ENCODE measurements around the gene CDH13. TPM values are rescaled to one million over a fixed set of nuclear protein-coding genes. Genes with fewer than 3 reads are reported as not detected.

Gene CDH13
- total and polyA plus RNA-seq, 2 experiments from 2014 or later = 1.6 to 4.4 TPM

GRCh38 chr16:83633286-83633685, 1006.5 kb downstream of the CDH13 start:
- Mint-ChIP-seq H3K36me3 (ENCODE audit: low read depth) (no peaks in the 10 kb centered on the region), H3K4me1 (peaks cover 18% of the 10 kb centered on the region), H3K9me3 (no peaks in the 10 kb centered on the region), H3K4me3 (no peak overlapping the region), H3K27me3 (ENCODE audit: insufficient read depth, low read depth, poor library complexity) (peaks cover 5% of the 10 kb centered on the region), H3K27ac (no peak overlapping the region)
- no peak for TF ChIP-seq ZNF331 (CRISPR knock-in tag; IDR thresholded peaks at IDR 0.05; ENCODE audit: low read depth)
- no peak for TF ChIP-seq EZH2phosphoT487 (IDR thresholded peaks at IDR 0.05; ENCODE audit: unreplicated experiment)
- TF ChIP-seq, protein P1, sequence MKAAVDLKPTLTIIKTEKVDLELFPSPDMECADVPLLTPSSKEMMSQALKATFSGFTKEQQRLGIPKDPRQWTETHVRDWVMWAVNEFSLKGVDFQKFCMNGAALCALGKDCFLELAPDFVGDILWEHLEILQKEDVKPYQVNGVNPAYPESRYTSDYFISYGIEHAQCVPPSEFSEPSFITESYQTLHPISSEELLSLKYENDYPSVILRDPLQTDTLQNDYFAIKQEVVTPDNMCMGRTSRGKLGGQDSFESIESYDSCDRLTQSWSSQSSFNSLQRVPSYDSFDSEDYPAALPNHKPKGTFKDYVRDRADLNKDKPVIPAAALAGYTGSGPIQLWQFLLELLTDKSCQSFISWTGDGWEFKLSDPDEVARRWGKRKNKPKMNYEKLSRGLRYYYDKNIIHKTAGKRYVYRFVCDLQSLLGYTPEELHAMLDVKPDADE (IDR thresholded peaks at IDR 0.05) = no peak
- TF ChIP-seq ZNF114 (CRISPR knock-in tag; IDR thresholded peaks at IDR 0.05) = no peak
- TF ChIP-seq, protein P2, sequence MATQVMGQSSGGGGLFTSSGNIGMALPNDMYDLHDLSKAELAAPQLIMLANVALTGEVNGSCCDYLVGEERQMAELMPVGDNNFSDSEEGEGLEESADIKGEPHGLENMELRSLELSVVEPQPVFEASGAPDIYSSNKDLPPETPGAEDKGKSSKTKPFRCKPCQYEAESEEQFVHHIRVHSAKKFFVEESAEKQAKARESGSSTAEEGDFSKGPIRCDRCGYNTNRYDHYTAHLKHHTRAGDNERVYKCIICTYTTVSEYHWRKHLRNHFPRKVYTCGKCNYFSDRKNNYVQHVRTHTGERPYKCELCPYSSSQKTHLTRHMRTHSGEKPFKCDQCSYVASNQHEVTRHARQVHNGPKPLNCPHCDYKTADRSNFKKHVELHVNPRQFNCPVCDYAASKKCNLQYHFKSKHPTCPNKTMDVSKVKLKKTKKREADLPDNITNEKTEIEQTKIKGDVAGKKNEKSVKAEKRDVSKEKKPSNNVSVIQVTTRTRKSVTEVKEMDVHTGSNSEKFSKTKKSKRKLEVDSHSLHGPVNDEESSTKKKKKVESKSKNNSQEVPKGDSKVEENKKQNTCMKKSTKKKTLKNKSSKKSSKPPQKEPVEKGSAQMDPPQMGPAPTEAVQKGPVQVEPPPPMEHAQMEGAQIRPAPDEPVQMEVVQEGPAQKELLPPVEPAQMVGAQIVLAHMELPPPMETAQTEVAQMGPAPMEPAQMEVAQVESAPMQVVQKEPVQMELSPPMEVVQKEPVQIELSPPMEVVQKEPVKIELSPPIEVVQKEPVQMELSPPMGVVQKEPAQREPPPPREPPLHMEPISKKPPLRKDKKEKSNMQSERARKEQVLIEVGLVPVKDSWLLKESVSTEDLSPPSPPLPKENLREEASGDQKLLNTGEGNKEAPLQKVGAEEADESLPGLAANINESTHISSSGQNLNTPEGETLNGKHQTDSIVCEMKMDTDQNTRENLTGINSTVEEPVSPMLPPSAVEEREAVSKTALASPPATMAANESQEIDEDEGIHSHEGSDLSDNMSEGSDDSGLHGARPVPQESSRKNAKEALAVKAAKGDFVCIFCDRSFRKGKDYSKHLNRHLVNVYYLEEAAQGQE (IDR thresholded peaks at IDR 0.05; ENCODE audit: unreplicated experiment) = no peak
- TF ChIP-seq NANOG (IDR thresholded peaks at IDR 0.05; ENCODE audit: borderline replicate concordance) = no peak
- TF ChIP-seq JUNB (IDR thresholded peaks at IDR 0.05; ENCODE audit: unreplicated experiment) = no peak
- TF ChIP-seq EZH2 (IDR thresholded peaks at IDR 0.05; ENCODE audit: low read depth, unreplicated experiment) = no peak
- TF ChIP-seq STAT1 (IDR thresholded peaks at IDR 0.05; ENCODE audit: unreplicated experiment) = no peak
- no peak for TF ChIP-seq CTCF (conservative IDR thresholded peaks at IDR 0.05; ENCODE audit: low read depth in 2 of 2)
- no peak for TF ChIP-seq POLR2AphosphoS5 (IDR thresholded peaks at IDR 0.05; ENCODE audit: low read depth)
- no peak for TF ChIP-seq CREB1 (CRISPR knock-in tag; IDR thresholded peaks at IDR 0.05; ENCODE audit: low read depth)
- TF ChIP-seq, protein P3, sequence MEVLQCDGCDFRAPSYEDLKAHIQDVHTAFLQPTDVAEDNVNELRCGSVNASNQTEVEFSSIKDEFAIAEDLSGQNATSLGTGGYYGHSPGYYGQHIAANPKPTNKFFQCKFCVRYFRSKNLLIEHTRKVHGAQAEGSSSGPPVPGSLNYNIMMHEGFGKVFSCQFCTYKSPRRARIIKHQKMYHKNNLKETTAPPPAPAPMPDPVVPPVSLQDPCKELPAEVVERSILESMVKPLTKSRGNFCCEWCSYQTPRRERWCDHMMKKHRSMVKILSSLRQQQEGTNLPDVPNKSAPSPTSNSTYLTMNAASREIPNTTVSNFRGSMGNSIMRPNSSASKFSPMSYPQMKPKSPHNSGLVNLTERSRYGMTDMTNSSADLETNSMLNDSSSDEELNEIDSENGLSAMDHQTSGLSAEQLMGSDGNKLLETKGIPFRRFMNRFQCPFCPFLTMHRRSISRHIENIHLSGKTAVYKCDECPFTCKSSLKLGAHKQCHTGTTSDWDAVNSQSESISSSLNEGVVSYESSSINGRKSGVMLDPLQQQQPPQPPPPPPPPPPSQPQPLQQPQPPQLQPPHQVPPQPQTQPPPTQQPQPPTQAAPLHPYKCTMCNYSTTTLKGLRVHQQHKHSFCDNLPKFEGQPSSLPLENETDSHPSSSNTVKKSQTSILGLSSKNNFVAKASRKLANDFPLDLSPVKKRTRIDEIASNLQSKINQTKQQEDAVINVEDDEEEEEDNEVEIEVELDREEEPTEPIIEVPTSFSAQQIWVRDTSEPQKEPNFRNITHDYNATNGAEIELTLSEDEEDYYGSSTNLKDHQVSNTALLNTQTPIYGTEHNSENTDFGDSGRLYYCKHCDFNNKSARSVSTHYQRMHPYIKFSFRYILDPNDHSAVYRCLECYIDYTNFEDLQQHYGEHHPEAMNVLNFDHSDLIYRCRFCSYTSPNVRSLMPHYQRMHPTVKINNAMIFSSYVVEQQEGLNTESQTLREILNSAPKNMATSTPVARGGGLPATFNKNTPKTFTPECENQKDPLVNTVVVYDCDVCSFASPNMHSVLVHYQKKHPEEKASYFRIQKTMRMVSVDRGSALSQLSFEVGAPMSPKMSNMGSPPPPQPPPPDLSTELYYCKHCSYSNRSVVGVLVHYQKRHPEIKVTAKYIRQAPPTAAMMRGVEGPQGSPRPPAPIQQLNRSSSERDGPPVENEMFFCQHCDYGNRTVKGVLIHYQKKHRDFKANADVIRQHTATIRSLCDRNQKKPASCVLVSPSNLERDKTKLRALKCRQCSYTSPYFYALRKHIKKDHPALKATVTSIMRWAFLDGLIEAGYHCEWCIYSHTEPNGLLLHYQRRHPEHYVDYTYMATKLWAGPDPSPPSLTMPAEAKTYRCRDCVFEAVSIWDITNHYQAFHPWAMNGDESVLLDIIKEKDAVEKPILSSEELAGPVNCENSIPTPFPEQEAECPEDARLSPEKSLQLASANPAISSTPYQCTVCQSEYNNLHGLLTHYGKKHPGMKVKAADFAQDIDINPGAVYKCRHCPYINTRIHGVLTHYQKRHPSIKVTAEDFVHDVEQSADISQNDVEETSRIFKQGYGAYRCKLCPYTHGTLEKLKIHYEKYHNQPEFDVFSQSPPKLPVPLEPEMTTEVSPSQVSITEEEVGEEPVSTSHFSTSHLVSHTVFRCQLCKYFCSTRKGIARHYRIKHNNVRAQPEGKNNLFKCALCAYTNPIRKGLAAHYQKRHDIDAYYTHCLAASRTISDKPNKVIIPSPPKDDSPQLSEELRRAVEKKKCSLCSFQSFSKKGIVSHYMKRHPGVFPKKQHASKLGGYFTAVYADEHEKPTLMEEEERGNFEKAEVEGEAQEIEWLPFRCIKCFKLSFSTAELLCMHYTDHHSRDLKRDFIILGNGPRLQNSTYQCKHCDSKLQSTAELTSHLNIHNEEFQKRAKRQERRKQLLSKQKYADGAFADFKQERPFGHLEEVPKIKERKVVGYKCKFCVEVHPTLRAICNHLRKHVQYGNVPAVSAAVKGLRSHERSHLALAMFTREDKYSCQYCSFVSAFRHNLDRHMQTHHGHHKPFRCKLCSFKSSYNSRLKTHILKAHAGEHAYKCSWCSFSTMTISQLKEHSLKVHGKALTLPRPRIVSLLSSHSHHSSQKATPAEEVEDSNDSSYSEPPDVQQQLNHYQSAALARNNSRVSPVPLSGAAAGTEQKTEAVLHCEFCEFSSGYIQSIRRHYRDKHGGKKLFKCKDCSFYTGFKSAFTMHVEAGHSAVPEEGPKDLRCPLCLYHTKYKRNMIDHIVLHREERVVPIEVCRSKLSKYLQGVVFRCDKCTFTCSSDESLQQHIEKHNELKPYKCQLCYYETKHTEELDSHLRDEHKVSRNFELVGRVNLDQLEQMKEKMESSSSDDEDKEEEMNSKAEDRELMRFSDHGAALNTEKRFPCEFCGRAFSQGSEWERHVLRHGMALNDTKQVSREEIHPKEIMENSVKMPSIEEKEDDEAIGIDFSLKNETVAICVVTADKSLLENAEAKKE (CRISPR knock-in tag; IDR thresholded peaks at IDR 0.05) = no peak
- ATAC-seq = no peak
- Histone ChIP-seq H3K9me2 (ENCODE audit: insufficient read depth) (peaks cover 8% of the 10 kb centered on the region; the same call in 1 of the 2 replicates), H3K4me2 (no peak overlapping the region), H3K27ac (ENCODE audit: low read depth) (no peak overlapping the region), H3K4me3 (no peak overlapping the region), H2AFZ (peak overlapping the region; percentile 52; the same call in 1 of the 2 replicates), H3K79me2 (replicated peaks; ENCODE audit: insufficient read depth) (no peaks in the 10 kb centered on the region), H3F3A (replicated peaks; ENCODE audit: low read depth) (no peaks in the 10 kb centered on the region), H3K36me3 (ENCODE audit: insufficient read depth) (no peaks in the 10 kb centered on the region), H3K27me3 (ENCODE audit: insufficient read depth) (no peaks in the 10 kb centered on the region), H3K4me1 (ENCODE audit: insufficient read depth) (peaks cover 4% of the 10 kb centered on the region; the same call in 1 of the 2 replicates), H4K20me1 (replicated peaks; ENCODE audit: insufficient read depth) (no peaks in the 10 kb centered on the region)
- DNase-seq (ENCODE audit: low spot score) = no peak

Measured in GM23338 (cell line).